ENCODE results near the gene HNRNPDL. TPM values are rescaled to one million over a fixed set of nuclear protein-coding genes. Genes with fewer than 3 reads are reported as not detected.
"Not testable (repeated sequence)": the region's sequence is repeated elsewhere in the genome, so short reads cannot be mapped to it uniquely, and the experiment has no call there.

Gene HNRNPDL
- total and polyA plus RNA-seq, 2 experiments from 2014 or later = 243 to 354 TPM

- peaks cover 14% of the 10 kb centered on the region for H3K4me1 Mint-ChIP-seq
- Histone ChIP-seq H3K27me3 (ENCODE audit: insufficient read depth) (no peaks in the 10 kb centered on the region), H3K4me2 (no peak overlapping the region), H3K79me2 (replicated peaks; ENCODE audit: insufficient read depth) (no peaks in the 10 kb centered on the region), H3F3A (replicated peaks; ENCODE audit: low read depth) (no peaks in the 10 kb centered on the region), H3K4me1 (ENCODE audit: insufficient read depth) (peaks cover 8% of the 10 kb centered on the region; the same call in 1 of the 2 replicates), H2AFZ (no peak overlapping the region), H3K36me3 (ENCODE audit: insufficient read depth) (no peaks in the 10 kb centered on the region), H3K4me3 (no peak overlapping the region), H3K27ac (ENCODE audit: low read depth) (no peak overlapping the region), H3K9me2 (ENCODE audit: insufficient read depth) (no peaks in the 10 kb centered on the region), H4K20me1 (replicated peaks; ENCODE audit: insufficient read depth) (no peaks in the 10 kb centered on the region)
- TF ChIP-seq, protein P1, sequence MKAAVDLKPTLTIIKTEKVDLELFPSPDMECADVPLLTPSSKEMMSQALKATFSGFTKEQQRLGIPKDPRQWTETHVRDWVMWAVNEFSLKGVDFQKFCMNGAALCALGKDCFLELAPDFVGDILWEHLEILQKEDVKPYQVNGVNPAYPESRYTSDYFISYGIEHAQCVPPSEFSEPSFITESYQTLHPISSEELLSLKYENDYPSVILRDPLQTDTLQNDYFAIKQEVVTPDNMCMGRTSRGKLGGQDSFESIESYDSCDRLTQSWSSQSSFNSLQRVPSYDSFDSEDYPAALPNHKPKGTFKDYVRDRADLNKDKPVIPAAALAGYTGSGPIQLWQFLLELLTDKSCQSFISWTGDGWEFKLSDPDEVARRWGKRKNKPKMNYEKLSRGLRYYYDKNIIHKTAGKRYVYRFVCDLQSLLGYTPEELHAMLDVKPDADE (IDR thresholded peaks at IDR 0.05) = no peak
- TF ChIP-seq EZH2 (IDR thresholded peaks at IDR 0.05; ENCODE audit: low read depth, unreplicated experiment) (no peak), ZNF114 (CRISPR knock-in tag; IDR thresholded peaks at IDR 0.05) (no peak), JUNB (IDR thresholded peaks at IDR 0.05; ENCODE audit: unreplicated experiment) (no peak), POLR2AphosphoS5 (IDR thresholded peaks at IDR 0.05; ENCODE audit: low read depth) (no peak), CREB1 (CRISPR knock-in tag; IDR thresholded peaks at IDR 0.05; ENCODE audit: low read depth) (no peak)
- TF ChIP-seq, protein P2, sequence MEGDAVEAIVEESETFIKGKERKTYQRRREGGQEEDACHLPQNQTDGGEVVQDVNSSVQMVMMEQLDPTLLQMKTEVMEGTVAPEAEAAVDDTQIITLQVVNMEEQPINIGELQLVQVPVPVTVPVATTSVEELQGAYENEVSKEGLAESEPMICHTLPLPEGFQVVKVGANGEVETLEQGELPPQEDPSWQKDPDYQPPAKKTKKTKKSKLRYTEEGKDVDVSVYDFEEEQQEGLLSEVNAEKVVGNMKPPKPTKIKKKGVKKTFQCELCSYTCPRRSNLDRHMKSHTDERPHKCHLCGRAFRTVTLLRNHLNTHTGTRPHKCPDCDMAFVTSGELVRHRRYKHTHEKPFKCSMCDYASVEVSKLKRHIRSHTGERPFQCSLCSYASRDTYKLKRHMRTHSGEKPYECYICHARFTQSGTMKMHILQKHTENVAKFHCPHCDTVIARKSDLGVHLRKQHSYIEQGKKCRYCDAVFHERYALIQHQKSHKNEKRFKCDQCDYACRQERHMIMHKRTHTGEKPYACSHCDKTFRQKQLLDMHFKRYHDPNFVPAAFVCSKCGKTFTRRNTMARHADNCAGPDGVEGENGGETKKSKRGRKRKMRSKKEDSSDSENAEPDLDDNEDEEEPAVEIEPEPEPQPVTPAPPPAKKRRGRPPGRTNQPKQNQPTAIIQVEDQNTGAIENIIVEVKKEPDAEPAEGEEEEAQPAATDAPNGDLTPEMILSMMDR (conservative IDR thresholded peaks at IDR 0.05; ENCODE audit: low read depth in 2 of 2) = no peak
- TF ChIP-seq, protein P3, sequence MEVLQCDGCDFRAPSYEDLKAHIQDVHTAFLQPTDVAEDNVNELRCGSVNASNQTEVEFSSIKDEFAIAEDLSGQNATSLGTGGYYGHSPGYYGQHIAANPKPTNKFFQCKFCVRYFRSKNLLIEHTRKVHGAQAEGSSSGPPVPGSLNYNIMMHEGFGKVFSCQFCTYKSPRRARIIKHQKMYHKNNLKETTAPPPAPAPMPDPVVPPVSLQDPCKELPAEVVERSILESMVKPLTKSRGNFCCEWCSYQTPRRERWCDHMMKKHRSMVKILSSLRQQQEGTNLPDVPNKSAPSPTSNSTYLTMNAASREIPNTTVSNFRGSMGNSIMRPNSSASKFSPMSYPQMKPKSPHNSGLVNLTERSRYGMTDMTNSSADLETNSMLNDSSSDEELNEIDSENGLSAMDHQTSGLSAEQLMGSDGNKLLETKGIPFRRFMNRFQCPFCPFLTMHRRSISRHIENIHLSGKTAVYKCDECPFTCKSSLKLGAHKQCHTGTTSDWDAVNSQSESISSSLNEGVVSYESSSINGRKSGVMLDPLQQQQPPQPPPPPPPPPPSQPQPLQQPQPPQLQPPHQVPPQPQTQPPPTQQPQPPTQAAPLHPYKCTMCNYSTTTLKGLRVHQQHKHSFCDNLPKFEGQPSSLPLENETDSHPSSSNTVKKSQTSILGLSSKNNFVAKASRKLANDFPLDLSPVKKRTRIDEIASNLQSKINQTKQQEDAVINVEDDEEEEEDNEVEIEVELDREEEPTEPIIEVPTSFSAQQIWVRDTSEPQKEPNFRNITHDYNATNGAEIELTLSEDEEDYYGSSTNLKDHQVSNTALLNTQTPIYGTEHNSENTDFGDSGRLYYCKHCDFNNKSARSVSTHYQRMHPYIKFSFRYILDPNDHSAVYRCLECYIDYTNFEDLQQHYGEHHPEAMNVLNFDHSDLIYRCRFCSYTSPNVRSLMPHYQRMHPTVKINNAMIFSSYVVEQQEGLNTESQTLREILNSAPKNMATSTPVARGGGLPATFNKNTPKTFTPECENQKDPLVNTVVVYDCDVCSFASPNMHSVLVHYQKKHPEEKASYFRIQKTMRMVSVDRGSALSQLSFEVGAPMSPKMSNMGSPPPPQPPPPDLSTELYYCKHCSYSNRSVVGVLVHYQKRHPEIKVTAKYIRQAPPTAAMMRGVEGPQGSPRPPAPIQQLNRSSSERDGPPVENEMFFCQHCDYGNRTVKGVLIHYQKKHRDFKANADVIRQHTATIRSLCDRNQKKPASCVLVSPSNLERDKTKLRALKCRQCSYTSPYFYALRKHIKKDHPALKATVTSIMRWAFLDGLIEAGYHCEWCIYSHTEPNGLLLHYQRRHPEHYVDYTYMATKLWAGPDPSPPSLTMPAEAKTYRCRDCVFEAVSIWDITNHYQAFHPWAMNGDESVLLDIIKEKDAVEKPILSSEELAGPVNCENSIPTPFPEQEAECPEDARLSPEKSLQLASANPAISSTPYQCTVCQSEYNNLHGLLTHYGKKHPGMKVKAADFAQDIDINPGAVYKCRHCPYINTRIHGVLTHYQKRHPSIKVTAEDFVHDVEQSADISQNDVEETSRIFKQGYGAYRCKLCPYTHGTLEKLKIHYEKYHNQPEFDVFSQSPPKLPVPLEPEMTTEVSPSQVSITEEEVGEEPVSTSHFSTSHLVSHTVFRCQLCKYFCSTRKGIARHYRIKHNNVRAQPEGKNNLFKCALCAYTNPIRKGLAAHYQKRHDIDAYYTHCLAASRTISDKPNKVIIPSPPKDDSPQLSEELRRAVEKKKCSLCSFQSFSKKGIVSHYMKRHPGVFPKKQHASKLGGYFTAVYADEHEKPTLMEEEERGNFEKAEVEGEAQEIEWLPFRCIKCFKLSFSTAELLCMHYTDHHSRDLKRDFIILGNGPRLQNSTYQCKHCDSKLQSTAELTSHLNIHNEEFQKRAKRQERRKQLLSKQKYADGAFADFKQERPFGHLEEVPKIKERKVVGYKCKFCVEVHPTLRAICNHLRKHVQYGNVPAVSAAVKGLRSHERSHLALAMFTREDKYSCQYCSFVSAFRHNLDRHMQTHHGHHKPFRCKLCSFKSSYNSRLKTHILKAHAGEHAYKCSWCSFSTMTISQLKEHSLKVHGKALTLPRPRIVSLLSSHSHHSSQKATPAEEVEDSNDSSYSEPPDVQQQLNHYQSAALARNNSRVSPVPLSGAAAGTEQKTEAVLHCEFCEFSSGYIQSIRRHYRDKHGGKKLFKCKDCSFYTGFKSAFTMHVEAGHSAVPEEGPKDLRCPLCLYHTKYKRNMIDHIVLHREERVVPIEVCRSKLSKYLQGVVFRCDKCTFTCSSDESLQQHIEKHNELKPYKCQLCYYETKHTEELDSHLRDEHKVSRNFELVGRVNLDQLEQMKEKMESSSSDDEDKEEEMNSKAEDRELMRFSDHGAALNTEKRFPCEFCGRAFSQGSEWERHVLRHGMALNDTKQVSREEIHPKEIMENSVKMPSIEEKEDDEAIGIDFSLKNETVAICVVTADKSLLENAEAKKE (CRISPR knock-in tag; IDR thresholded peaks at IDR 0.05) = no peak
- DNase-seq (ENCODE audit: low spot score) = no peak
- ATAC-seq = no peak
- peaks cover 5% of the 10 kb centered on the region; the same call in 1 of the 3 replicates for H3K9me3 Mint-ChIP-seq
- H3K4me3 Mint-ChIP-seq = no peak overlapping the region
- H3K27me3 Mint-ChIP-seq (ENCODE audit: insufficient read depth, low read depth, poor library complexity) = peaks cover 1% of the 10 kb centered on the region
- no peak overlapping the region for H3K27ac Mint-ChIP-seq
- H3K36me3 Mint-ChIP-seq (ENCODE audit: low read depth) = peaks cover 3% of the 10 kb centered on the region; the same call in 1 of the 3 replicates
These were observed 43.4 kb upstream of the HNRNPDL start for GRCh38 chr4:82473621-82474164.

DNA sequence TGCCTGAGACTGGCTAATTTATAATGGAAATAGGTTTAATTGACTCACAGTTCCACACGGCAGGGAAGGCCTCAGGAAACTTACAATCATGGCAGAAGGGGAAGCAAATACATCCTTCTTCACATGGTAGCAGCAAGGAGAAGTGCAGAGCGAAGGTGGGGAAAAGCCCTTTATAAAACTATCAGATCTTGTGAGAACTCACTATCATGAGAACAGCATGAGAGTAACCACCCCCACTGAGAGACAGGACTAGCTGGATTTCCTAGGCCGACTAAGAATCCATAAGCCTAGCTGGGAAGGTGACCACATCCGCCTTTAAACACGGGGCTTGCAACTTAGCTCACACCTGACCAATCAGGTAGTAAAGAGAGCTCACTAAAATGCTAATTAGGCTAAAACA, 42.8 kb upstream of the HNRNPDL start:
- not testable (repeated sequence) for H3K4me3 ChIP-seq; H3K4me3 Mint-ChIP-seq; H3K36me3 Mint-ChIP-seq (ENCODE audit: low read depth); H3K27ac Mint-ChIP-seq; H3K27me3 Mint-ChIP-seq (ENCODE audit: insufficient read depth, low read depth, poor library complexity); H3K9me3 Mint-ChIP-seq; H3K27me3 ChIP-seq (ENCODE audit: insufficient read depth); H4K20me1 ChIP-seq (replicated peaks; ENCODE audit: insufficient read depth); H3K27ac ChIP-seq (ENCODE audit: low read depth); H3F3A ChIP-seq (replicated peaks; ENCODE audit: low read depth); ATAC-seq; H2AFZ ChIP-seq; H3K4me1 ChIP-seq (ENCODE audit: insufficient read depth); DNase-seq (ENCODE audit: low spot score); H3K4me2 ChIP-seq; H3K79me2 ChIP-seq (replicated peaks; ENCODE audit: insufficient read depth); H3K9me2 ChIP-seq (ENCODE audit: insufficient read depth); H3K36me3 ChIP-seq (ENCODE audit: insufficient read depth)
- peaks cover 14% of the 10 kb centered on the region for H3K4me1 Mint-ChIP-seq

Measured in GM23338 (cell line).